OCI-LY7 (cell line): Measurements from ENCODE around the gene EDN1.

ENCODE experiments used
- CTCF ChIP-seq: fragments of 200-600 bp; sonication (generic); conservative IDR thresholded peaks from 2 replicates; pipeline ENCODE4 v1.5.1; 2014; ENCODE audit warnings: mild to moderate bottlenecking, antibody characterized with exemption, low read length, moderate library complexity, mixed read lengths
- EZH2phosphoT487 ChIP-seq: fragments of 200-600 bp; sonication (generic); IDR thresholded peaks from 2 replicates; pipeline ENCODE4 v1.6.1; 2018; ENCODE audit warnings: low read depth, borderline replicate concordance, mild to moderate bottlenecking, mixed run types, antibody characterized with exemption, low read length, moderate library complexity, mixed read lengths

GRCh38 chr6:12331474-12331873, 41.3 kb downstream of the EDN1 start:
- no peak for TF ChIP-seq CTCF
- TF ChIP-seq EZH2phosphoT487: no peak
